ENCODE data around the gene TMCC1.
A peak's percentile ranks its signal among the peaks of the same experiment; 100 is the strongest.
"Not testable (repeated sequence)": the region's sequence is repeated elsewhere in the genome, so short reads cannot be mapped to it uniquely, and the experiment has no call there.

The TMCC1 gene

DNA sequence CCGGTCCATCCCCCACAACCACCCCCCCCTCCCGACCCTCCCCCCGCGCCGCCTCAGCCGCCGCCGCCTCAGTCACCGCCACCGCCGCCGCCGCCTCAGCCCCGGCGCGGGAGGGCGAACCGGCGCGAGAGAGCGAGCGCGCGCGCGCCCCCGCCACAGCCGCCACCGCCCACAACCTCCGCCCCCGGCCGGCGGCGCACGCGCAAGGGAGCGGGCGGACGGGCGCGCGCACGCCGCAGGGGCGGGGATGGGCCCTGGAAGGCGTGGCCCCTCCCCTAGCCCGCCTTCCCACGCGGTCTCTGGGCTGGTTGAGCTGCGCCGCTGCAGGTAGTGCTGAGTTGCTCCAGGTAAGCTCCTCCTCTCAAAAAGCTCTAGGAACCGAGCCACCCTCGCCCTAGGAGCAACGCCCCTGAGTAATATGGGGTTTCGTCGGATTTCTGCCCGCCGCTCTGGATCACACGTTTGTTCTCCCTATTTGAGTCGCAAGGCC lies at the start of gene TMCC1:
TMCC1 (minus strand) TSS at position 131 of the 490 bp plus-strand sequence.
- peak; percentile 85 for DNase-seq

DNA sequence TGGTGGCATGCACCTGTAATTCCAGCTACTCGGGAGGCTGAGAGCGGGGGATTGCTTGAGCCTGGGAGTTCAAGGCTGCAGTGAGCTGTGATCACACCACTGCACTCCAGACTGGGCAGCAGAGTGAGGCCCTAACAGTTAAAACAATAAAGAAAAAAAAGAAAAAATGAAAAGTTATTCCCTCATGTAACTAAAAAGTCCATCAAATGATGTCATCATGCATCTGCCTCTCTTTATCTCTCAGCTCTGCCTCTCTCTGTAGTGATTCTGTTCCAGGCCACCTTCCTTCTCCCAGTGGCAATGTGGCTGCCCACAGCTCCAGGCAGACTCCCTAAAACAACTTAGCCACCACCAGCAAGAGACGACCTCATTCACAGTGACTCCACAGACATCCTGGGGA lies 49.5 kb upstream of the TMCC1 start:
- no peak for DNase-seq

DNA sequence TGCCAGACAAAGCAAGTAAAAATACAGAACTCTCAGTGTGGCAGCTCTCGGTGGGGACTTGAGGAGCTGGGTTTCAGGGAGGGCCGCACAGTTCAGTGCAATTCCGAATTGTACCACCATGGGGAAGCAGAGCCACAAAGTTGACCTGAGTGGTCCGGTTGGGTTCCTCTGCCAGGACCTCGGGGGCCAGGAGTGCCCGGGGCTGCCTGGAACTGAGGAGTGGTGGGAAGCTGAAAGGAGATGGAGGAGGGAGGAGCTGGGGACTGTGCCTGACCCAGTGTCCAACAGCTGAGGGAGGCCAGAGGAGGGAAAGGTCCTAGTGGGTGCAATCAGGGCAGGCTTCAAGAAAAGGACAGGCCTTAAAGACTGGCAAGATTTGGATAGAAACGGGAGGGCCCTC lies 48.8 kb upstream of the TMCC1 start:
- no peak for DNase-seq

DNA sequence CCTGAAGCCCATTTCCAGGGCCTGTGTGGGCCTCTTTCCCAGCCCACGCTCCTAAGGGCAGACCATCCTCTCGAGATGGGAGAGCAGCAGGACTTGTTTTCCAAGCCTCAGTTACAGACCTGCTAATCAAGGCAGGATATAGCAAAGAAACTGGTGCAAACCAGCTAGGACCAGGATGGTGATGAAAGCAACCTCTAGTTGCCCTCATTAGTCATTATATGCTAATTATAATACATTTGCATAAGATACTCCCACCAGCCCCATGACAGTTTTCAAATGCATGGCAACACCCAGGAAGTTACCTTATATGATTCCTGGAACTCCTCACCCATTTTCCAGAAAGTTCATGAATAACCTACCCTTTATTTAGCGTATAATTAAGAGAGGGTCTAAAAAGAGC lies 46.6 kb upstream of the TMCC1 start:
- no peak for DNase-seq

DNA sequence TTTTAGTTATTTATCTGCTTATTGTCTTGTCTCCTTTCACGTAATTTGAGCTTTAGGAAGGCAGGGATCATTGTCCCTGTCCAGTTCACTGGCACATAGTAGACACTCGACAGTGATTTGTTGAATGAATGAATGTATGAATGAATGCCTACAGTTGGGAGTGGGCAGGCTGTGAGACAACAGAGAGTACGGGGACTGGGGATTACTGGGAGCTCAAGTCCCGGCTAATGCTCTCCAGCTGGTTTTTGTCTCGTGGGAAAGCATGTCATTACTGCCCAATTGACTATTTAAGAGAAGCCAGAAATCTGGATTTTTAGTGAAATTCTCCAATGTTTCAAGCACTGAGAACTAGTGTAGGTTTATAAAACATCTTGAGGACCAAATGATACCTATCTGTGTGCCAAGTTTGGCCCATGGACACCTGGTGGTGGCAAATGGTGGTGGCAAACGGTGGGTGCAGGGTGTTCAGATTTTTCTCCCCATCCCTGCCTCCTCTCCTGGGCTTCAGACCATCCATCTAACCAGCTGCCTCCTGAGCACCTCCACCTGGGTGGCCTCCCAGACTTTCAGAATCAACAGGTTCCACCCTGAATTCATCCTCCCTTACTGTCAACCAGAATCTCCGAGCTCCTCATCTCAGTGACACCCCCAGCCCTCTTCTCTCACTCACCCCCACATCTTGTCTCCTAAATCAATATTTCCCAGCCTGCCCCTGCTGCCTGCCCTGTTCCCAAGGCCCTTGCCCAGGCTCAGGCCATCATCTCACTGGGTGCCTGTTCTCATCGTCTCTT lies 44.8 kb upstream of the TMCC1 start:
- no peak for DNase-seq

DNA sequence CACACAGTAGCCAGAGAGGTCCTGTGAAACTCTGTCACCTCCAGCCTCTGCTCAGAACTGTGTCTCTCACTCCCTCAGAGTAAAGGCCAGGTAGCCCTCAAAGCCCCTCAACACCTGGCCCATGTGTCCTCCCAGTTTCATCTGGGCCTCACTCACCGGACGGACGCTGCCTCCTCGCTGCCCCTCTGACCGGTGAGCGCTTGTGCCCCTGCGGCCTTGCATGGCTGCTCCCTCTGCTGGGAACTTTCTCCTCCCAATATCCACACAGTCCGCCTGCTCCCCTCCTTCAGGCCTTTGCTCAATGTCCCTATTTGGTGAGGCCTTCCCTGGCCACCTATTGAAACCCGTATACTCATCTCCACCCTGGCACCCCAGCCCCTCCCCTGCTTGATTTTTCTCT lies 44.2 kb upstream of the TMCC1 start:
- DNase-seq = no peak

DNA sequence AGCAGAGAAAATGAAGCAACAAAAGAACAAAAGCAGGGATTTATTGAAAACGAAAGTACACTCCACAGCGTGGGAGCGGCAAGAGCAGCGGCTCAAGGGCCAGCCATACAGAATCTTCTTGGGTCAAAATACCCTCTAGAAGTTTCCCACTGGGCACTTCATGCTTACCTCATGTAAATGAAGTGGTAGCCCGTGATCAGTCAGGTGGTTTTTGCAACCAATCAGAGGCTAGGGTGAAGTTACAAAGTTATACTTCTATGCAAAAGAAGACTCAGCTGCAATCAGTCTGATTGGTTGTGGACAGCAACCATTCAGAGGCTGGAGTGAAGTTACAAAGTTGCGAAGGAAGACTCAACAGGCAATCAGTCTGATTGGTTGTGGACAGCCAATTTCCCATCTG lies 43.2 kb upstream of the TMCC1 start:
- DNase-seq = no peak

DNA sequence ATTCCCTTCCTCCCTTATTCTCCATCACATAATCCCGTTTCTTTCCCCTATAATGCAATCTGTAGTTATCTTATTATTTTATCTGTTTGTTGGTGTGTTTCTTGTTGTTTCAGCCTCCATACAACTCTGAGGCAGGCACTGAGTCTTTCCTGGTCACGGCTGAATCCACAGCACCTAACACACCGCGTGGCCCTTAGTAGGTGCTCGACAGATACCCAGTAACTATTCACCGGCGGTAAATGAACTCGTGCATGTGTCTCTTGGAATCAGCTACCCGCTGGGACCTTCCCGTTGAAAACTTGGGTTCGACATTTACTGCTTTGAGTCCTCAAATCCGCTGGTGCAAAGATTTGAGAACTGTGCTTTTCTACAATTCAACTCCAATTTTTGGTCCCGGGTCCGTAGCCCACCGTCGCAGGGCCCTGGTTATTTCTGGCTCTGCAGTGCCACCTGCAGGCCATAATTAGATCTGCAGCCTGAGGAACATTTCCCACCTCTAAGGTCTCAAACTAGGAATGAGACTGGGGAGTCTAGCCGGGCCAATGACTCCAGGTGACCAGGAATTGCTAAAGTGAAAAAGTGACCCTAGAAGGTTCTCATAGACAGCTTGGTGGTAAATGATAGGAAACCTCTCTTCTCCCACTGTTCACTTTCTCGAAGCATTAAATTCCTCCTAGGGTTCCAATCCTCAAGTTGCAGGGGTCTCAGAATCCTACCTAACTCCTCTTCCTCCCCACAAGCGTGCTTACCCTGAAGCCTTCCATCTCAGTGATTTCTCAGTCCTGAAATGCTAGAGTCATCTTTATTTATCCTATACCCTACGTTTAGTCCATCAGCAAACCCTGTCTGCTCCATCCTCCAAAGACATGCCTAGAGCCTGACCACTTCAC lies 41.0 kb upstream of the TMCC1 start:
- DNase-seq = peak; percentile 13

DNA sequence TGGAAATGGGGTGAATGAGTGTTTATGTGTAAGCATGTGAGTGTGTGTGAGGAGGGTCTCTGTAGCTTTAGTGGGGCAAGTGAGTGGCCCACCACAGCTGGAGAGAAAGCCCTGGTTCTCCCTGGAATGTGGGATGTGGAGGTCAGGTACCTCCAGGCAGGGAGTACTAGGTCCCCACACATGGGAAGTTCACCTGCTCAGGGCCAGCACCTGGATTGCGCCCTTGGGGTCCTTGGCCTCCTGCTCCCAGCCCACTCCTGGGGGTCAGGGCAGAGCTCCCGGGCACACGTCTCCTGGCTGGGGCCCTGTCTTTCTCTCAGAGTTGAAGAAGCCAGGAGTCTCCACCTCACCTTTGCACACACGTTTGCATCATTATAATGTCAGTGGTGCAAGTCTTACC lies 40.0 kb upstream of the TMCC1 start:
- no peak for DNase-seq

DNA sequence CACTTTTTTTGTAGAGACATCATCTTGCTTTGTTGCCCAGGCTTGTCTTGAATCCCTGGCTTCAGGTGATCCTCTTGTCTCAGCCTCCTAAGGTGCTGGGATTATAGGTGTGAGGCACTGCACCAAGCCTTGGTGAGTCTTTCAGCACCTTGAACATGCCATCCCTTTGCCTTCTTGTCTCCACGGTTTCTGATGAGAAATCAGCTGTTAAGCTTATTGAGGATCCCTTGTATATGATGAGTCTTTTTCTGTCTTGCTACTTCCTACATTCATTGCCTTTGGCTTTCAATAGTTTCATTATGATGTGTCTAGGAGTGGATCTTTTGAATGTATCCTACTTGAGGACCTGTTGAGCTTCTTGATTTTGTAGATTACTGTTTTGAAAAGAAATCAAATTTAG lies 35.9 kb upstream of the TMCC1 start:
- no peak for DNase-seq

DNA sequence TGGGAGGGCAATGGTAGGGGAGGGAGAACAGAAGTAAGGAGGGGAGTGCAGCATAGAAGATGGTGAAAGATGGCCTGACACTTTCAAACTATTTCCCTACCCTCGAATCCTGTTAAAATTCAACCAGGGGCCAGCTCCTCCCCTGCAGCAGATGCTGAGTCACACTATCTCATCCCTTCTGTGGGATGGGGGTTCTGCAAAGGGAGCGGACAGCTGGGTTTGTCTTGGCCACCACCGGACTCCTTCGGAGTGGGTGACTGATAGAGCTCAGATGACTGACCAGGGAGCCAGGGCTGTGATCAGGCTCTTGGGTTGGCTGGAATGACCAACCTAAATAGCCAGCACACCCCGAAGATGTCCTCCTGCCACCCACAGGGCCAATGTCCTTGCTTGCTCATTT lies 33.6 kb upstream of the TMCC1 start:
- no peak for DNase-seq

DNA sequence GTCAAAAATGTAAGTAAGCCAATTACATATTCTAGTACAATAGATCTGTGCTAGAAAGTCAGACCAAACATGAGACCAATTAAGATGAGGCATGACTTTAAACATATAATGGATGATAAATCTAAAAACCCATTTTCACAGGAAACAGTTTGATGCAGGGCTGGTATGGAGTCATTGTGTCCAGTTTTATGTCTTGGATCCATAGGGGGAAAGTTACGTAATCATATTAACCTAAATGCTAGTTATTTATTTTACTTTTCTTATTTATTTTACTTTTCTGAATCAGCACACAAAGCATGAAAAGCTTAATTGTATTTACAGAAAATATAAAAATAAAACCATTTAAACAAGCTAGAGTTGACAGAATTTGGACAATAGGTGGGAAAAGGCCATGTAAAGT lies 26.3 kb upstream of the TMCC1 start:
- DNase-seq = no peak

DNA sequence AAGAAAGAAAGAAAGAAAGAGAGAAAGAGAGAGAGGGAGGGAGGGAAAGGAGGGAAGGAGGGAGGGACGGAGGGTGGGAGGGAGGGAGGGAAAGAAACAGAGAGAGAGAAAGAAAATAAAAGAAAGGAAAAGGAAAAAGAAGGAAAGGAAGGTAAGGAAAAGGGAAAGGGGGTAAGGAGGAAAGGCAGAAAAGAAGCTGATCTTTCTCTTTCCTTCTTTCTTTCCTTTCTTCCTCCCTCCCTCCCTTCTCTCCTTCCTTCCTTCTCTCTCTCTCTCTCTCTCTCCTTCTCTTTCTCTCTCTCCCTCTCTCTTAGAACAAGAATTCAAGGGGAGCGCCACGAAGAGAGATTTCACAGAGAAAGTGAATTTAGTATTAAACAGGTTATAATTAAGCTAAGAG lies 25.8 kb upstream of the TMCC1 start:
- DNase-seq = no peak

DNA sequence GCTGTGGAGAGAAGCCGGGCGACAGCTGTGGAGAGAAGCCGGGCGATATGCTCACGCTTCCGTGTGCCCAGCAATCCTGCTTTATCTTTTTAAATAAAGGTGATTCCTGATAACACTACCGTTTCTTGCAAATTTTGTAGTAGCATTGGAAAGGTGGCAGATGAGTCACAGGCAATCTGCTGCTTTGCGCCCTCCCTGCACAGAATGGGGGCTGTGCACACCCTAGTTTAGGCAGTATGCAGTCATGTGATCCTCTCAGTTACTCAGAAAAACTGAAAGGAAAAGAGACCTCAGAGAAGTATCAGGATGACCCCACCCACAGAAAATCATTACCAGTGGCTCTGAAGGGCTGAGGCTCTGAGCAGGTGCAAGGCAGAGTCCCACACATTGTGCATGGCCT lies 24.9 kb upstream of the TMCC1 start:
- no peak for DNase-seq

DNA sequence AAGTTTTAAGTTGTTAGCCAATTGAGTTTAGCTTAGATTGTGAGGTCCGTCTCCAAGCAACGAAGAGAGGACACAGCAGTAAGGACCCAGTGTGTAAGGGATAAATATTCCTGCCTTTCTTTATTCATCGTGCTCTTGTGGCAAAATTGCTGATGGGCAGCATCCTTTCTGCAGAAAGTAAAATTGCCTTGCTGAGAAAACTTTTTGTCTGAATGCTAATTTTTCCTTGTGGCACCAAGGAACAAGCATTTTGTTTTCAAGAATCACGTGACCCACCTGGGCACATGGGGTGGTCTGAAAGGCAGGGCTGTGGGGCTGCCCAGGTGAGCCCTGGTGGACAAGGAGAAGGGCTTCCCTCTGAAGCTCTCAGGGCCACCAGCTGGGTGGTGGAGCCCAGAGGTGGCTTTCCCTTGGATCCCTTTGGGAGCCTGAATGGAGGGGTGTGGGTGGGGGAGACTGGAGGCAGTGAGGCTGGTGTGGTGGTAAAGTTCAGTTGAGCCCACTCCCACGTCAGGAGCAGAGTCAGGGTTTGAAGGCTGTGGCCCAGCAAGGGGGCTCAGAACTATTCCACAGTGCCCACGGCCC lies 24.0 kb upstream of the TMCC1 start:
- no peak for DNase-seq

DNA sequence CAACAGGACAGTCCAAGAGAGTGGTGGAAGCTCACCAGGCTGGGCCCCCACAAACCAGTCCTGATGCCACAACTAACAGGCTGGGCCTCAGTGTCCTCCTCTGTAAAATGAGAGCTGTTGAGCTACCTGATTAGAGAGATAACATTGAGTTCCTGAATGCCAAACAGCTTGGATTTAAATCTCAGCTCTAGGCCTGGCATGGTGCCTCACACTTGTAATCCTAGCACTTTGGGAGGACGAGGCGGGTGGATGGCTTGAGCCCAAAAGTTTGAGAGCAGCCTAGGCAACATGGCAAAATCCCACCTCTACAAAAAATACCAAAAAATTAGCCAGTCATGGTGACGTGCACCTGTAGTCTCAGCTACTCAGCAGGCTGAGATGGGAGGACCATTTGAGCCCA lies 20.1 kb upstream of the TMCC1 start:
- no peak for DNase-seq

DNA sequence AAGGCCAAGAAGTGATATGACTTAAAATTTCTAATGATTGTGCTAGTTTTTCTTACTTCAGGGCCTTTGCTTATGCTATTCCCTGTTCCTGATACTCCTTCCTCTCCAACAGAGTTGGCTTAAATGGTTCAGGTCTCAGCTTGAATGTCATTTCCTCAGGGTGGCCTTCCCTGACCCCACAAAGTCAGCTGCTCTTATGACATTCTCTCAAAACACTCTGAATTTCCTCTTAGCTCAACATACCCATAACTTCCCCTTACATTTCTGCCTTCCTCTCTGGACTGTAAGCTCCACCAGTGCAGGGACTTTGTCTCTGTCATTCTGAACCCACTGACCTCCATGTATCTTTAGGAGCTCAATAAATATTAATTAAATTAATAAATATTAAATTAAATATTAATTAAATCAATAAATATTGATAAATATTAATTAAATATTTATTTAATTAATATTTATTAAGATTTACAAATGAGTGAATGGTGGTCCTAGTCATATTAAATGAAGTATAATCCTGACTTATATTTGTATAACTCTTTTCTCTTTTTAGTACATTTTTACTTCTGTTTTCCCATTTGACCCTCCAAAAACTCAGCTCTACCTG lies 17.9 kb upstream of the TMCC1 start:
- DNase-seq = no peak

DNA sequence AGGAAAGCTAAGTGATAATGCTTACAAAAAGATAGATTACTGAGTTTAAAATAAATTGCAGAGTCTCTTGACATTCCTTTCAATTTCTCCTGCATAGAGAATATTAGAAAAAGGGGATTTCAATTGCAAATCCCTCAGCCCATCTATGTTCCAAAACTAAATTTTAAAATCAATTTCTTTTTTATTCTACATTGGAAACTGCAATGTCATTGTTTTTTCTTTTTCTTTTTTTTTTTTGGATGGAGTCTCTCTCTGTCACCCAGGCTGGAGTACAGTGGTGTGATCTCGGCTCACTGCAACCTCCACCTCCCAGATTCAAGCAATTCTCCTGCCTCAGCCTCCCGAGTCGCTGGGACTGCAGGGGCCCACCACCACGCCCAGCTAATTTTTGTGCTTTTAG lies 15.7 kb upstream of the TMCC1 start:
- not testable (repeated sequence) for DNase-seq

DNA sequence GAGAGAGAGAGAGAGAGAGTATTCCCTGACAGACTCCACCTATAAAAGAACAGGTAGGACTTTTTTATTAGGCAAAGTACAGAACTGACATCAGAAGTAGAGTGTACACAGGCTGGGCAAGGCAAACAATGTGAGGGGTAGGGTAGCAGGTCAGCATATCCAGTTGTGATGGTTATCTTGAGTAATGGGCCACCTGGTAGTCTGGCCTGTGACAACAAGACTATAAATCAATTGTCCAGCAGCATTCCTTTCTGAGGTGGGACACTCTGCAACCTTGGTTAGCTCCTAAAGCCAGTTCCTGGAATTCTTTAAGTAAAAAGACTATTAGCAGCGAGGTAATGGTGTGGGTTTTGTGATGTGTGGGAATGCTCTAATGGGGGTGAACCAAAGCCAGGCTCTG lies 14.9 kb upstream of the TMCC1 start:
- no peak for DNase-seq

DNA sequence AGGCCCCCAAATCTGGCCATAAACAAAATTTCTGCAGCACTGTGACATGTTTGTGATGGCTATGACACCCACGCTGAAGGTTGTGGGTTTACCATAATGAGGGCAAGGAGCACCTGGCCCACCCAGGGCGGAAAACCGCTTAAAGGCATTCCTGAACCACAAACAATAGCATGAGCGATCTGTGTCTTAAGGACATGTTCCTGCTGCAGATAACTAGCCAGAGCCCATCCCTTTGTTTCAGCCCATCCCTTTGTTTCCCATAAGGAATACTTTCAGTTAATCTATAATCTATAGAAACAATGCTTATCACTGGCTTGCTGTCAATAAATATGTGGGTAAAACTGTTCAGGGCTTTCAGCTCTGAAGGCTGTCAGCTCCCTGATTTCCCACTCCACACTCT lies 7.8 kb upstream of the TMCC1 start:
- not testable (repeated sequence) for DNase-seq

DNA sequence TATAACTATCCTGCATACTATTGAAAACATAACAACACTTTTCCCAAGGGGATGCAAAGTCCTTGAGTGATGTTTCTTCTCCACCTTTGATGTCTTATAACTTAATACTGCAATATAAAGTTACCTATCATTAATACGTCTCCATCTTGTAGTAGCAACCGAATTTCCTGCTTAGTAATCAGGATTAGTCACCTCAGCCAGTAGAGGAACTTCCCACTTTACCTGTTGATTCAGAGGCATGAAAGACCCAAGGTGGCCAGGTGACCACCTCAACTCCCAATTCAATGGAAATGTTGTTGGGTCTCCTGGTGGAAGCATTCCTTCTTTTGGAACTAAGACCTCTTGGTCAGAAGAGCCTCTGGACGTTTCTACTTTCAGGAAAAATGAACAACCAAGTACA lies 3.5 kb upstream of the TMCC1 start:
- no peak for DNase-seq

DNA sequence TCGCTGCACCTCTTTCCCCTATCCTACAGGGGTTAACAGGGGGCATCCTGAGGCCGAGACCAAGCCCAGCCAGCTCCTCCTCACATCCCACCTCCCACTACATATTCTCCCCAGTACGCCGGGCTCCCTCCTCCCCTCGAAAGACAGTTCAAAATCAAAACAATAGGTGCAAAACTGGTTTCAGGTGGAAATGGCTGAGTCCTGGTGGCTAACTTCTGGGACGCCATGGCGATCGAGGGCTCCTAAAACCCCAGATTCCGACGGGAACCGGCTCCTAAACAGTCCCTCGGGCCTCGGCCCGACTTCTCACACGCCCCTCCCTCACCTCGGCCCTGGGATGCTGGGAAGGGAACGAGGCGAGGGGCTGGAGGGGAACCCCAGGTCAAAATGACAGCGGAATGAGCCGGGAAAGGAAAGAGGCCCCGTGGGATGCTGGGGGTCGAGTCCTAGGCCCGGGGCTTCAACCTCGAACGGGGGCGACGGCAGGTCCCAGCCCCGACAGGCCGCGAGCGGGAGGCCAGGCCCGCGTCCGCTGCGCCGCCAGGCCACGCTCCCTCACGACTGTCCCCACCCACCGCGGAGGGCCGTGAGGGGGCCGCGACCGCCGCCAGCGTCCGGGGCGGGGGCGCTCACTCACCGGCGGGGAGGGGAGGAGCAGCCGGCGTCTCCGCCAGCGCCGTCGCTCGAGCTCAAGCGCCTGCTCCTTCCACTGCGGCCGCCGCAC lies 492 bp downstream of the TMCC1 start:
- peak; percentile 8 for DNase-seq

DNA sequence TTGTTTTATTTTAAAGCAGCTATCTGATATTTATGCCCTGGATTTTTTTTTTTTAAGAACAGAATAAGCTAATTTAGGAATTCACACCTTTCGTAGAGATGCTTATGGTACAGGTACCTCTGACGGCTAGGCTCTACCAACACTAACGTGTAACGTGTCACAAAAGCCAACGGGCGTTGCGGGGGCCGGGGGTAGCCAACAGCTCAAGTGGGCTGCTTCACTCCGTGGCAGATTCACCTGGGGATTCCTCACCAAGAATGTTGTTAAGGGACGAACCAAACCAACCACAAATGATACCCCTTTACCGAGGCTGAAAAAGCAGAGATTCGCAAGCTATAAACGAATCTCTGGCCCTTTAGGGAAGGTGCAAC lies 1.0 kb downstream of the TMCC1 start:
- no peak for DNase-seq

All from activated CD4-positive, alpha-beta T cell treated with anti-CD3 and anti-CD28 coated beads for 1 hour (primary cell).